ENCODE data around the gene PCK2. TPM values are rescaled to one million over a fixed set of nuclear protein-coding genes. Genes with fewer than 3 reads are reported as not detected.

PCK2 gene
- total and polyA plus RNA-seq, 2 of the 13 experiments (the other 11 are each of a cell fraction or from before 2014, with no cell fraction given), result 129 to 272 TPM

GRCh38 chr14:24093901-24094840 is at the start of gene PCK2 (continued):
- no peak for TF ChIP-seq SMC3 (IDR thresholded peaks at IDR 0.05; ENCODE audit: low read length)
- peak; percentile 96 for TF ChIP-seq DMAP1 (CRISPR knock-in tag; IDR thresholded peaks at IDR 0.05)
- no peak; the same call in 1 of the 2 replicates for TF ChIP-seq DNMT3B (CRISPR knock-in tag; conservative IDR thresholded peaks at IDR 0.05)
- peak; percentile 88; the same call in 1 of the 2 replicates for TF ChIP-seq CERS6 (CRISPR knock-in tag; IDR thresholded peaks at IDR 0.05)
- TF ChIP-seq ZSCAN30 (CRISPR knock-in tag; IDR thresholded peaks at IDR 0.05), result no peak
- peak; percentile 97 for TF ChIP-seq ZSCAN9 (CRISPR knock-in tag; IDR thresholded peaks at IDR 0.05; ENCODE audit: borderline replicate concordance)
- TF ChIP-seq ETV5 (CRISPR knock-in tag; IDR thresholded peaks at IDR 0.05; ENCODE audit: borderline replicate concordance), result peak; percentile 69
- TF ChIP-seq ZZZ3 (CRISPR knock-in tag; IDR thresholded peaks at IDR 0.05; ENCODE audit: borderline replicate concordance), result peak; percentile 84
- TF ChIP-seq ZBTB34 (CRISPR knock-in tag; IDR thresholded peaks at IDR 0.05), result peak; percentile 77; the same call in 1 of the 2 replicates
- TF ChIP-seq HINFP (CRISPR knock-in tag; IDR thresholded peaks at IDR 0.05; ENCODE audit: low read depth), result peak; percentile 90; the same call in 1 of the 2 replicates
- TF ChIP-seq THAP8 (CRISPR knock-in tag; IDR thresholded peaks at IDR 0.05; ENCODE audit: borderline replicate concordance), result no peak
- TF ChIP-seq TBP (CRISPR knock-in tag; IDR thresholded peaks at IDR 0.05), result peak; percentile 96
- no peak for TF ChIP-seq NAIF1 (CRISPR knock-in tag; IDR thresholded peaks at IDR 0.05; ENCODE audit: borderline replicate concordance)
- peak; percentile 98 for TF ChIP-seq HOXD1 (CRISPR knock-in tag; IDR thresholded peaks at IDR 0.05)
- no peak; the same call in 1 of the 2 replicates for TF ChIP-seq TGIF2 (CRISPR knock-in tag; IDR thresholded peaks at IDR 0.05)
- TF ChIP-seq DMTF1 (CRISPR knock-in tag; IDR thresholded peaks at IDR 0.05), result no peak; the same call in 1 of the 2 replicates
- TF ChIP-seq ZBTB8A (CRISPR knock-in tag; IDR thresholded peaks at IDR 0.05; ENCODE audit: borderline replicate concordance, low read depth), result no peak; the same call in 1 of the 2 replicates
- TF ChIP-seq ZNF749 (CRISPR knock-in tag; IDR thresholded peaks at IDR 0.05; ENCODE audit: borderline replicate concordance), result no peak
- TF ChIP-seq RBFOX2 (IDR thresholded peaks at IDR 0.05; ENCODE audit: low read depth, low read length), result peak; percentile 100
- peak; percentile 86; the same call in 1 of the 2 replicates for TF ChIP-seq MZF1 (CRISPR knock-in tag; IDR thresholded peaks at IDR 0.05; ENCODE audit: borderline replicate concordance)
- no peak for TF ChIP-seq REXO4 (CRISPR knock-in tag; IDR thresholded peaks at IDR 0.05; ENCODE audit: borderline replicate concordance)
